A172 (cell line): ENCODE results near the gene RPUSD4. TPM values are rescaled to one million over a fixed set of nuclear protein-coding genes. Genes with fewer than 3 reads are reported as not detected.

Experiments used
- DNase-seq: peaks from one replicate; pipeline ENCODE4 v3.0.0-alpha.2; 2015; ENCODE audit warnings: low spot score
- total RNA-seq: library from RNA; depleted of rRNA; stranded (reverse); fragments of >200 nt; shearing (Covaris generic); gene quantifications from 2 replicates; pipeline ENCODE4 v1.2.3, GENCODE V29; 2014; rRNA removed

Gene RPUSD4
- total RNA-seq, 1 experiment from 2014 or later, result 12.1 TPM

GRCh38 chr11:126157326-126158030 lies 54.0 kb downstream of the RPUSD4 start:
- no peak for DNase-seq

- no peak for DNase-seq
Observed at GRCh38 chr11:126156814-126157213, 54.6 kb downstream of the RPUSD4 start.

GRCh38 chr11:126155402-126156187 lies 55.9 kb downstream of the RPUSD4 start:
- DNase-seq, result no peak

- DNase-seq, result no peak
Observed at GRCh38 chr11:126154691-126155090, 56.8 kb downstream of the RPUSD4 start.

- DNase-seq, result peak; percentile 62
Observed at GRCh38 chr11:126153972-126154371, 57.5 kb downstream of the RPUSD4 start.

GRCh38 chr11:126153006-126153405 lies 58.4 kb downstream of the RPUSD4 start:
- DNase-seq, result no peak

- DNase-seq, result no peak
Observed at GRCh38 chr11:126152586-126152985, 58.9 kb downstream of the RPUSD4 start.

- DNase-seq, result no peak
Observed at GRCh38 chr11:126152152-126152551, 59.3 kb downstream of the RPUSD4 start.

Other genes with a start within 250 kb of the RPUSD4 start
- gene CDON, start 148.8 kb downstream of the RPUSD4 start, total RNA-seq, result 8.9 TPM in 2 replicates
- 25.4 and 34.5 TPM in 2 replicates for gene FAM118B, start 132 bp upstream of the RPUSD4 start, total RNA-seq
- 67.2 and 75.1 TPM in 2 replicates for gene SRPRA, start 57.2 kb upstream of the RPUSD4 start, total RNA-seq
- gene FOXRED1, start 57.5 kb upstream of the RPUSD4 start, total RNA-seq, result 22.6 and 28.1 TPM in 2 replicates
- gene TIRAP, start 71.4 kb upstream of the RPUSD4 start, total RNA-seq, result 2.3 and 4.1 TPM in 2 replicates
- gene DCPS, start 92.4 kb upstream of the RPUSD4 start, total RNA-seq, result 16.2 and 16.6 TPM in 2 replicates
- 16.7 and 19.4 TPM in 2 replicates for gene ST3GAL4, start 144.0 kb upstream of the RPUSD4 start, total RNA-seq